Measurements from ENCODE around the gene CAMTA1. TPM values are rescaled to one million over a fixed set of nuclear protein-coding genes. Genes with fewer than 3 reads are reported as not detected.

The CAMTA1 gene
- polyA plus RNA-seq, 1 donor from 2014 or later: 162 TPM

DNA sequence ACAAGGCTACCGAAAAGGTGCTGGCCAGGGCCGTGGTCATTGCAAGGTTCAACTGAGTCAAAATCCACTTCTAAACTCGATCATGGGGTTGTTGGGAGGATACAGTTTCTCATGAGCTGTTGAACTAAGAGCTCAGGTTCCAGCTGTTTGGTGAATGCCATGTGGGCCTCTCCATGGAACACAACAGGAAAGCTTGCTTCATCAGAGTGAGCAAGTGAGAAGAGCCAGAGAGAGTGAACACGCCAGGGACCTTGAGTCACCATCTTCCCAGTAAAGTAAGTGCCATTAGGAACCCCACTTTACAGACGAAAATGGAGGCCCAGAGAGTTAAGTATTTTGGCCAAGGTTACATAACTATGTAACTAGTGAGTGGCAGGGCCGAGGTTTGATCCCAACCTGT lies 510.7 kb downstream of the CAMTA1 start:
- Histone ChIP-seq H2AFZ (ENCODE audit: low read depth, low read length) (no peak overlapping the region), H3K9ac (ENCODE audit: low read length) (no peak overlapping the region), H3K9me3 (ENCODE audit: low read length) (no peaks in the 10 kb centered on the region), H3K27ac (ENCODE audit: low read length) (no peak overlapping the region), H3F3A (ENCODE audit: insufficient read depth, low read length, poor library complexity, severe bottlenecking) (no peaks in the 10 kb centered on the region), H3K4me3 (ENCODE audit: low read length) (no peak overlapping the region), H3K4me2 (ENCODE audit: low read length) (no peak overlapping the region), H3K36me3 (ENCODE audit: insufficient read depth, low read length) (no peaks in the 10 kb centered on the region), H3K79me2 (replicated peaks; ENCODE audit: insufficient read depth, low read length) (no peaks in the 10 kb centered on the region), H4K20me1 (ENCODE audit: insufficient read depth) (no peaks in the 10 kb centered on the region), H3K9me2 (ENCODE audit: insufficient read depth, low read length) (no peaks in the 10 kb centered on the region), H3K27me3 (ENCODE audit: insufficient read depth, low read depth, low read length) (no peaks in the 10 kb centered on the region)
- TF ChIP-seq RAD21 (conservative IDR thresholded peaks at IDR 0.05): no peak
- no peak for TF ChIP-seq TAF1 (IDR thresholded peaks at IDR 0.05; ENCODE audit: low read depth)
- TF ChIP-seq POLR2AphosphoS5 (IDR thresholded peaks at IDR 0.05): no peak
- TF ChIP-seq, protein P1, sequence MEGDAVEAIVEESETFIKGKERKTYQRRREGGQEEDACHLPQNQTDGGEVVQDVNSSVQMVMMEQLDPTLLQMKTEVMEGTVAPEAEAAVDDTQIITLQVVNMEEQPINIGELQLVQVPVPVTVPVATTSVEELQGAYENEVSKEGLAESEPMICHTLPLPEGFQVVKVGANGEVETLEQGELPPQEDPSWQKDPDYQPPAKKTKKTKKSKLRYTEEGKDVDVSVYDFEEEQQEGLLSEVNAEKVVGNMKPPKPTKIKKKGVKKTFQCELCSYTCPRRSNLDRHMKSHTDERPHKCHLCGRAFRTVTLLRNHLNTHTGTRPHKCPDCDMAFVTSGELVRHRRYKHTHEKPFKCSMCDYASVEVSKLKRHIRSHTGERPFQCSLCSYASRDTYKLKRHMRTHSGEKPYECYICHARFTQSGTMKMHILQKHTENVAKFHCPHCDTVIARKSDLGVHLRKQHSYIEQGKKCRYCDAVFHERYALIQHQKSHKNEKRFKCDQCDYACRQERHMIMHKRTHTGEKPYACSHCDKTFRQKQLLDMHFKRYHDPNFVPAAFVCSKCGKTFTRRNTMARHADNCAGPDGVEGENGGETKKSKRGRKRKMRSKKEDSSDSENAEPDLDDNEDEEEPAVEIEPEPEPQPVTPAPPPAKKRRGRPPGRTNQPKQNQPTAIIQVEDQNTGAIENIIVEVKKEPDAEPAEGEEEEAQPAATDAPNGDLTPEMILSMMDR (IDR thresholded peaks at IDR 0.05; ENCODE audit: poor library complexity, severe bottlenecking): no peak
- TF ChIP-seq SMC3 (conservative IDR thresholded peaks at IDR 0.05; ENCODE audit: poor library complexity): no peak
- TF ChIP-seq EP300 (conservative IDR thresholded peaks at IDR 0.05; ENCODE audit: poor library complexity, severe bottlenecking): no peak
- no peak for TF ChIP-seq EZH2 (IDR thresholded peaks at IDR 0.05; ENCODE audit: borderline replicate concordance, insufficient read depth, low read length, poor library complexity, severe bottlenecking)
- TF ChIP-seq, protein P2, sequence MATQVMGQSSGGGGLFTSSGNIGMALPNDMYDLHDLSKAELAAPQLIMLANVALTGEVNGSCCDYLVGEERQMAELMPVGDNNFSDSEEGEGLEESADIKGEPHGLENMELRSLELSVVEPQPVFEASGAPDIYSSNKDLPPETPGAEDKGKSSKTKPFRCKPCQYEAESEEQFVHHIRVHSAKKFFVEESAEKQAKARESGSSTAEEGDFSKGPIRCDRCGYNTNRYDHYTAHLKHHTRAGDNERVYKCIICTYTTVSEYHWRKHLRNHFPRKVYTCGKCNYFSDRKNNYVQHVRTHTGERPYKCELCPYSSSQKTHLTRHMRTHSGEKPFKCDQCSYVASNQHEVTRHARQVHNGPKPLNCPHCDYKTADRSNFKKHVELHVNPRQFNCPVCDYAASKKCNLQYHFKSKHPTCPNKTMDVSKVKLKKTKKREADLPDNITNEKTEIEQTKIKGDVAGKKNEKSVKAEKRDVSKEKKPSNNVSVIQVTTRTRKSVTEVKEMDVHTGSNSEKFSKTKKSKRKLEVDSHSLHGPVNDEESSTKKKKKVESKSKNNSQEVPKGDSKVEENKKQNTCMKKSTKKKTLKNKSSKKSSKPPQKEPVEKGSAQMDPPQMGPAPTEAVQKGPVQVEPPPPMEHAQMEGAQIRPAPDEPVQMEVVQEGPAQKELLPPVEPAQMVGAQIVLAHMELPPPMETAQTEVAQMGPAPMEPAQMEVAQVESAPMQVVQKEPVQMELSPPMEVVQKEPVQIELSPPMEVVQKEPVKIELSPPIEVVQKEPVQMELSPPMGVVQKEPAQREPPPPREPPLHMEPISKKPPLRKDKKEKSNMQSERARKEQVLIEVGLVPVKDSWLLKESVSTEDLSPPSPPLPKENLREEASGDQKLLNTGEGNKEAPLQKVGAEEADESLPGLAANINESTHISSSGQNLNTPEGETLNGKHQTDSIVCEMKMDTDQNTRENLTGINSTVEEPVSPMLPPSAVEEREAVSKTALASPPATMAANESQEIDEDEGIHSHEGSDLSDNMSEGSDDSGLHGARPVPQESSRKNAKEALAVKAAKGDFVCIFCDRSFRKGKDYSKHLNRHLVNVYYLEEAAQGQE (IDR thresholded peaks at IDR 0.05; ENCODE audit: borderline replicate concordance): no peak
- TF ChIP-seq MXI1 (conservative IDR thresholded peaks at IDR 0.05; ENCODE audit: poor library complexity, severe bottlenecking): no peak

DNA sequence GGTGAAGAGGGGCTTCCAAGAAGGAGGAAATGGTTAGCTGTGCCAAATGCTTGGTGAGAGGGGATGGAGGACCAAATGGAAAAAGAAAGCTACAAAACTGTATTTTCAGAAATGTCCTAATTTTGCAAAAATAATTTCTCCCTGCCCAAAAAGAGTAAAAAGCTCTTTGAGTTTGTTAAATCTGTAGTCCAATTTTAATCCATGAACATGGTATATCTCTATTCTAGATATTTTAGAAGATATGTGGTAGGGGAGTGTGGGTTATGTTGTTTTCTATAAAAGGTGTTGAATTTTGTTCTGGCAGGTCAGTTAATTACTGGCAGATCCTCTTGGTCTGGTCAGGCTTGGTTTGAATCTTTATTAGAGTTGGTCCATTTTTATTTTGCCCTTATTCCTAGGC lies 511.7 kb downstream of the CAMTA1 start:
- no peaks in the 10 kb centered on the region for H3F3A ChIP-seq (ENCODE audit: insufficient read depth, low read length, poor library complexity, severe bottlenecking)
- H3K27me3 ChIP-seq (ENCODE audit: insufficient read depth, low read depth, low read length): no peaks in the 10 kb centered on the region
- H3K36me3 ChIP-seq (ENCODE audit: insufficient read depth, low read length): no peaks in the 10 kb centered on the region
- no peak overlapping the region for H3K27ac ChIP-seq (ENCODE audit: low read length)
- no peak overlapping the region for H3K4me3 ChIP-seq (ENCODE audit: low read length)
- H3K79me2 ChIP-seq (replicated peaks; ENCODE audit: insufficient read depth, low read length): no peaks in the 10 kb centered on the region
- H3K9me3 ChIP-seq (ENCODE audit: low read length): no peaks in the 10 kb centered on the region
- H4K20me1 ChIP-seq (ENCODE audit: insufficient read depth): no peaks in the 10 kb centered on the region
- no peaks in the 10 kb centered on the region for H3K9me2 ChIP-seq (ENCODE audit: insufficient read depth, low read length)
- TF ChIP-seq, protein P2 (IDR thresholded peaks at IDR 0.05; ENCODE audit: borderline replicate concordance): no peak
- TF ChIP-seq SMC3 (conservative IDR thresholded peaks at IDR 0.05; ENCODE audit: poor library complexity): no peak
- TF ChIP-seq POLR2AphosphoS5 (IDR thresholded peaks at IDR 0.05): no peak
- TF ChIP-seq, protein P1 (IDR thresholded peaks at IDR 0.05; ENCODE audit: poor library complexity, severe bottlenecking): no peak
- no peak for TF ChIP-seq MXI1 (conservative IDR thresholded peaks at IDR 0.05; ENCODE audit: poor library complexity, severe bottlenecking)
- TF ChIP-seq RAD21 (conservative IDR thresholded peaks at IDR 0.05): no peak
- no peak for TF ChIP-seq EP300 (conservative IDR thresholded peaks at IDR 0.05; ENCODE audit: poor library complexity, severe bottlenecking)
- TF ChIP-seq EZH2 (IDR thresholded peaks at IDR 0.05; ENCODE audit: borderline replicate concordance, insufficient read depth, low read length, poor library complexity, severe bottlenecking): no peak
- no peak for TF ChIP-seq TAF1 (IDR thresholded peaks at IDR 0.05; ENCODE audit: low read depth)
- no peak overlapping the region for H3K4me2 ChIP-seq (ENCODE audit: low read length)
- H2AFZ ChIP-seq (ENCODE audit: low read depth, low read length): no peak overlapping the region
- H3K9ac ChIP-seq (ENCODE audit: low read length): no peak overlapping the region

Data from neural cell (in vitro differentiated cells).